Endodermal cell (in vitro differentiated cells): ENCODE results near the gene SAMD15. TPM values are rescaled to one million over a fixed set of nuclear protein-coding genes. Genes with fewer than 3 reads are reported as not detected.

ENCODE experiments used
- DNase-seq: peaks from one replicate; pipeline ENCODE4 v3.0.0-alpha.2; 2017
- H3K27ac ChIP-seq: 2 replicates; pipeline ENCODE4 v1.5.1; 2013; ENCODE audit warnings: mild to moderate bottlenecking, low read depth, low read length, moderate library complexity
- H3K27me3 ChIP-seq: 2 replicates; pipeline ENCODE4 v1.6.1; 2013; ENCODE audit warnings: mild to moderate bottlenecking, low read length, moderate library complexity; ENCODE audit not compliant: insufficient read depth, control insufficient read depth, poor library complexity, severe bottlenecking
- H3K36me3 ChIP-seq: 2 replicates; pipeline ENCODE4 v1.7.0; 2013; ENCODE audit warnings: mild to moderate bottlenecking, low read length, moderate library complexity; ENCODE audit not compliant: control insufficient read depth, insufficient read depth
- H3K4me1 ChIP-seq: one replicate; pipeline ENCODE4 v1.7.0; 2013; ENCODE audit warnings: low read length; ENCODE audit not compliant: control insufficient read depth, insufficient read depth
- H3K4me3 ChIP-seq: 2 replicates; pipeline ENCODE4 v1.5.1; 2013; ENCODE audit warnings: mild to moderate bottlenecking, low read length, moderate library complexity
- H3K9ac ChIP-seq: 2 replicates; pipeline ENCODE4 v1.6.1; 2013; ENCODE audit warnings: mild to moderate bottlenecking, low read length, moderate library complexity; ENCODE audit not compliant: poor library complexity, severe bottlenecking; ENCODE audit errors: extremely low read depth
- H3K9me3 ChIP-seq: 2 replicates; pipeline ENCODE4 v1.6.1; 2013; ENCODE audit warnings: mild to moderate bottlenecking, low read length, moderate library complexity; ENCODE audit not compliant: control insufficient read depth
- H3K27ac Mint-ChIP-seq: 2 replicates; pipeline ENCODE4 v1.8.0; 2020; ENCODE audit warnings: mixed read lengths
- H3K27me3 Mint-ChIP-seq: 2 replicates; pipeline ENCODE4 v1.8.0; 2021; ENCODE audit warnings: mild to moderate bottlenecking, mixed read lengths; ENCODE audit not compliant: insufficient read depth
- H3K36me3 Mint-ChIP-seq: 2 replicates; pipeline ENCODE4 v1.8.0; 2020; ENCODE audit warnings: low read depth, mixed read lengths
- H3K4me1 Mint-ChIP-seq: 2 replicates; pipeline ENCODE4 v1.8.0; 2020; ENCODE audit warnings: mixed read lengths
- H3K4me3 Mint-ChIP-seq: 2 replicates; pipeline ENCODE4 v1.8.0; 2020; ENCODE audit warnings: mild to moderate bottlenecking, moderate library complexity, mixed read lengths
- H3K9me3 Mint-ChIP-seq: 2 replicates; pipeline ENCODE4 v1.8.0; 2020; ENCODE audit warnings: mild to moderate bottlenecking, mixed read lengths
- CTCF ChIP-seq: fragments of 200-600 bp; sonication (generic); conservative IDR thresholded peaks from 2 replicates; pipeline ENCODE4 v1.5.0; 2021; ENCODE audit warnings: antibody characterized with exemption, mild to moderate bottlenecking
- WGBS, 2 experiments: methylation state at CpG; one replicate each; pipeline versions ENCODE4 v1.1.5 to v1.1.7; 2013; ENCODE audit warnings: missing lambda C conversion rate in 2 of 2, mixed read lengths in 1 of 2; ENCODE audit not compliant: insufficient coverage in 1 of 2, insufficient read length in 1 of 2; 5-methylcytosine and 5-hydroxymethylcytosine counted together
- total RNA-seq, 2 donors: library from RNA; stranded (reverse); fragmentation: NEBNext Ultra II Directional in 1 of 2; extraction: Animal tissue kit (Norgen Biotek cat#: 25700) in 1 of 2; gene quantifications; 2 replicates in 1 of 2; 3 replicates in 1 of 2; pipeline ENCODE4 v1.2.1, GENCODE V29; 2021

SAMD15 gene
- total RNA-seq, 2 donors from 2014 or later, result 4.3 to 5.5 TPM

- 97 to 100% methylated on average over 1 of the region's 1 CpG for WGBS, 2 experiments
- Histone ChIP-seq H3K9me3 (peaks cover 8% of the 10 kb centered on the region), H3K4me1 (no peaks in the 10 kb centered on the region), H3K27me3 (no peaks in the 10 kb centered on the region), H3K27ac (no peak overlapping the region), H3K4me3 (no peak overlapping the region), H3K36me3 (no peaks in the 10 kb centered on the region), H3K9ac (no peak overlapping the region)
- H3K9me3 Mint-ChIP-seq, result peaks cover 2% of the 10 kb centered on the region
- no peaks in the 10 kb centered on the region for H3K4me1 Mint-ChIP-seq
- H3K4me3 Mint-ChIP-seq, result no peak overlapping the region
- H3K27ac Mint-ChIP-seq, result no peak overlapping the region
- TF ChIP-seq CTCF, result no peak
- H3K36me3 Mint-ChIP-seq, result no peaks in the 10 kb centered on the region
- no peaks in the 10 kb centered on the region for H3K27me3 Mint-ChIP-seq
- DNase-seq, result no peak
Measured at GRCh38 chr14:77359626-77360025, 17.6 kb upstream of the SAMD15 start.

GRCh38 chr14:77364146-77364545 lies 13.0 kb upstream of the SAMD15 start:
- Histone ChIP-seq H3K27ac (no peak overlapping the region), H3K4me1 (no peaks in the 10 kb centered on the region), H3K4me3 (no peak overlapping the region), H3K9ac (no peak overlapping the region), H3K36me3 (no peaks in the 10 kb centered on the region), H3K9me3 (peaks cover 8% of the 10 kb centered on the region), H3K27me3 (no peaks in the 10 kb centered on the region)
- Mint-ChIP-seq H3K4me1 (no peaks in the 10 kb centered on the region), H3K4me3 (no peak overlapping the region), H3K36me3 (no peaks in the 10 kb centered on the region), H3K27ac (no peak overlapping the region), H3K27me3 (no peaks in the 10 kb centered on the region), H3K9me3 (peaks cover 2% of the 10 kb centered on the region)
- TF ChIP-seq CTCF, result no peak
- 93 to 100% methylated on average over 2 to 3 of the region's 3 CpGs for WGBS, 2 experiments
- no peak for DNase-seq

GRCh38 chr14:77369285-77369684 lies 7.9 kb upstream of the SAMD15 start:
- H3K4me1 Mint-ChIP-seq, result peaks cover 20% of the 10 kb centered on the region
- WGBS, 2 experiments, result 79 to 86% methylated on average over 1 of the region's 1 CpG

More at GRCh38 chr14:77369285-77369684, 7.9 kb upstream of the SAMD15 start:
- H3K36me3 Mint-ChIP-seq, result no peaks in the 10 kb centered on the region
- no peaks in the 10 kb centered on the region for H3K27me3 ChIP-seq
- H3K9me3 ChIP-seq, result no peaks in the 10 kb centered on the region
- no peak overlapping the region for H3K4me3 ChIP-seq
- no peak for DNase-seq
- H3K27ac Mint-ChIP-seq, result no peak overlapping the region
- no peaks in the 10 kb centered on the region for H3K9me3 Mint-ChIP-seq
- no peak overlapping the region for H3K4me3 Mint-ChIP-seq
- peaks cover 9% of the 10 kb centered on the region for H3K4me1 ChIP-seq
- no peak overlapping the region for H3K9ac ChIP-seq
- H3K36me3 ChIP-seq, result no peaks in the 10 kb centered on the region
- TF ChIP-seq CTCF, result no peak
- no peak overlapping the region for H3K27ac ChIP-seq
- no peaks in the 10 kb centered on the region for H3K27me3 Mint-ChIP-seq
